Panc1 (cell line): ENCODE measurements around the gene POLR2M. TPM values are rescaled to one million over a fixed set of nuclear protein-coding genes. Genes with fewer than 3 reads are reported as not detected.

Source experiments
- ATAC-seq: fragments of 200-7000 bp; cut with Tn5 transposase; 2 replicates; pipeline ENCODE4 v1.9.1; 2020; ENCODE audit warnings: mild to moderate bottlenecking, moderate library complexity
- BruUV-seq: library from RNA; stranded (reverse); fragments of 400-500 nt; replicated peaks from 2 replicates; lab custom pipeline; 2021; lab: Mats Ljungman, UMichigan
- CTCF ChIA-PET: fragments of 300-600 bp; sonication (Branson Sonifier 250); formaldehyde crosslinking; loops from one replicate; lab custom pipeline; 2022; ENCODE audit warnings: antibody characterized with exemption; lab: Charles Lee
- POLR2A ChIA-PET: fragments of 300-600 bp; sonication (Branson Sonifier 250); formaldehyde crosslinking; loops from one replicate; lab custom pipeline; 2022; ENCODE audit warnings: antibody characterized with exemption; lab: Charles Lee
- DNase-seq: peaks from one replicate; pipeline ENCODE4 v3.0.0-alpha.2; 2010; ENCODE audit warnings: low read depth, low spot score
- H3K27ac ChIP-seq: 2 replicates; pipeline ENCODE4 v1.5.1; 2011; ENCODE audit warnings: mild to moderate bottlenecking, low read length, inconsistent platforms
- H3K27me3 ChIP-seq: fragments of 200-500 bp; sonication (Bioruptor generic); 2 replicates; pipeline ENCODE4 v1.6.0; 2014; ENCODE audit warnings: low read length, inconsistent platforms; ENCODE audit not compliant: control insufficient read depth, insufficient read depth
- H3K36me3 ChIP-seq: fragments of 200-500 bp; sonication (Bioruptor generic); 2 replicates; pipeline ENCODE4 v1.5.1; 2014; ENCODE audit warnings: inconsistent platforms, mild to moderate bottlenecking, low read length, moderate library complexity; ENCODE audit not compliant: control insufficient read depth, insufficient read depth
- H3K4me1 ChIP-seq: 2 replicates; pipeline ENCODE4 v1.5.1; 2011; ENCODE audit warnings: inconsistent platforms, mild to moderate bottlenecking, low read length, moderate library complexity; ENCODE audit not compliant: control insufficient read depth, insufficient read depth
- H3K4me3 ChIP-seq, 2 experiments: 2 replicates each; pipeline ENCODE4 v1.5.1; 2011 to 2012; ENCODE audit warnings: low read depth in 2 of 2, low read length in 2 of 2, mild to moderate bottlenecking in 2 of 2, inconsistent platforms in 1 of 2, moderate library complexity in 1 of 2
- H3K9me3 ChIP-seq: fragments of 200-500 bp; sonication (Bioruptor generic); 2 replicates; pipeline ENCODE4 v1.5.1; 2014; ENCODE audit warnings: low read depth, mild to moderate bottlenecking, inconsistent platforms, low read length, moderate library complexity; ENCODE audit not compliant: control insufficient read depth, insufficient read depth
- POLR2AphosphoS5 ChIP-seq: IDR thresholded peaks from 2 replicates; pipeline ENCODE4 v1.6.1; 2012; ENCODE audit warnings: mild to moderate bottlenecking, low read depth, low read length, moderate library complexity
- SIN3A ChIP-seq: IDR thresholded peaks from 2 replicates; pipeline ENCODE4 v1.6.1; 2012; ENCODE audit warnings: low read depth, mild to moderate bottlenecking, low read length, moderate library complexity, borderline replicate concordance; ENCODE audit not compliant: insufficient read depth
- TCF7L2 ChIP-seq: IDR thresholded peaks from 2 replicates; pipeline ENCODE4 v1.6.1; 2011; ENCODE audit warnings: mild to moderate bottlenecking, low read depth, low read length, inconsistent platforms
- in situ Hi-C: cut with HindIII; loops from 2 replicates; pipeline ENCODE4 v1.10.0; 2016; ENCODE audit warnings: low sequenced_read_pairs, low pct_unique_long_range_greater_than_20kb
- intact Hi-C: fragments of 100-400 bp; cut with micrococcal nuclease; formaldehyde crosslinking; loops from one replicate; pipeline ENCODE4 v1.10.0; 2022; ENCODE audit not compliant: unreplicated experiment
- total RNA-seq: library from RNA; stranded (reverse); gene quantifications from one replicate; pipeline ENCODE4 v1.2.1, GENCODE V29; 2021; ENCODE audit not compliant: unreplicated experiment
- TF ChIP-seq, protein P1 (sequence below): fragments of 450-650 bp; IDR thresholded peaks from 2 replicates; pipeline ENCODE4 v1.5.1; 2017; ENCODE audit warnings: mild to moderate bottlenecking
- TF ChIP-seq, protein P2 (sequence below), 2 experiments: IDR thresholded peaks; 2 replicates each; pipeline ENCODE4 v1.6.1; 2011 to 2012; ENCODE audit warnings: low read depth in 2 of 2, control low read depth in 1 of 2, low read length in 1 of 2, mild to moderate bottlenecking in 1 of 2, moderate library complexity in 1 of 2; ENCODE audit not compliant: insufficient read depth in 1 of 2

The POLR2M gene
- total RNA-seq, 1 experiment from 2014 or later: 76.6 TPM

DNA sequence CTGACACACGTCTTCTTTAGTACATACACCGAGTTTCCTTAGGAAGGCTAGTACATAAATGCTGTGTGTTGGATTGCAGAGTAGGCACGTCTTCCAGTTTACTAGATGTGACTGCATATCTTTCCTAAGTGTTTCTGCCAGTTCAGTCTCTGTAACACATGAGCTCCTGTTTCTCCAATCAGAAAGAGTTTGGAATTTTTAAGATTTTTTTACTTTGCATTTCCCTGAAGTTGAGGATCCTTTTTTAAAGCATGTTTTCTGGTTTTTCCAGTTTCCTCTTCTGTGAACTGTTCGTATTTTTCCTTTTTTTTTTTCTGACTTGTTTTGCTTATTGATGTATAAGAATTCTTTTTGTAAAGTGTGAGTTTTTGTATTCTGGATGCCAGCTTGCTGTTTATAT, 7.5 kb upstream of the POLR2M start:
- in situ Hi-C loops: loop anchor here (25.0 kb wide), 1 partner anchor 163 kb away; no protein-coding TSS in a partner anchor
- POLR2A ChIA-PET: interaction anchor here (0.6 kb wide), 1 partner anchor 14 kb away, joined by 7 read pairs; no protein-coding TSS in a partner anchor
- CTCF ChIA-PET: no interaction called here
- H3K9me3 ChIP-seq: no peaks in the 10 kb centered on the region
- no peak overlapping the region for H3K4me3 ChIP-seq
- TF ChIP-seq TCF7L2 (no peak), SIN3A (no peak), POLR2AphosphoS5 (no peak)
- TF ChIP-seq, protein P1, sequence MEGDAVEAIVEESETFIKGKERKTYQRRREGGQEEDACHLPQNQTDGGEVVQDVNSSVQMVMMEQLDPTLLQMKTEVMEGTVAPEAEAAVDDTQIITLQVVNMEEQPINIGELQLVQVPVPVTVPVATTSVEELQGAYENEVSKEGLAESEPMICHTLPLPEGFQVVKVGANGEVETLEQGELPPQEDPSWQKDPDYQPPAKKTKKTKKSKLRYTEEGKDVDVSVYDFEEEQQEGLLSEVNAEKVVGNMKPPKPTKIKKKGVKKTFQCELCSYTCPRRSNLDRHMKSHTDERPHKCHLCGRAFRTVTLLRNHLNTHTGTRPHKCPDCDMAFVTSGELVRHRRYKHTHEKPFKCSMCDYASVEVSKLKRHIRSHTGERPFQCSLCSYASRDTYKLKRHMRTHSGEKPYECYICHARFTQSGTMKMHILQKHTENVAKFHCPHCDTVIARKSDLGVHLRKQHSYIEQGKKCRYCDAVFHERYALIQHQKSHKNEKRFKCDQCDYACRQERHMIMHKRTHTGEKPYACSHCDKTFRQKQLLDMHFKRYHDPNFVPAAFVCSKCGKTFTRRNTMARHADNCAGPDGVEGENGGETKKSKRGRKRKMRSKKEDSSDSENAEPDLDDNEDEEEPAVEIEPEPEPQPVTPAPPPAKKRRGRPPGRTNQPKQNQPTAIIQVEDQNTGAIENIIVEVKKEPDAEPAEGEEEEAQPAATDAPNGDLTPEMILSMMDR: no peak
- TF ChIP-seq, protein P2, sequence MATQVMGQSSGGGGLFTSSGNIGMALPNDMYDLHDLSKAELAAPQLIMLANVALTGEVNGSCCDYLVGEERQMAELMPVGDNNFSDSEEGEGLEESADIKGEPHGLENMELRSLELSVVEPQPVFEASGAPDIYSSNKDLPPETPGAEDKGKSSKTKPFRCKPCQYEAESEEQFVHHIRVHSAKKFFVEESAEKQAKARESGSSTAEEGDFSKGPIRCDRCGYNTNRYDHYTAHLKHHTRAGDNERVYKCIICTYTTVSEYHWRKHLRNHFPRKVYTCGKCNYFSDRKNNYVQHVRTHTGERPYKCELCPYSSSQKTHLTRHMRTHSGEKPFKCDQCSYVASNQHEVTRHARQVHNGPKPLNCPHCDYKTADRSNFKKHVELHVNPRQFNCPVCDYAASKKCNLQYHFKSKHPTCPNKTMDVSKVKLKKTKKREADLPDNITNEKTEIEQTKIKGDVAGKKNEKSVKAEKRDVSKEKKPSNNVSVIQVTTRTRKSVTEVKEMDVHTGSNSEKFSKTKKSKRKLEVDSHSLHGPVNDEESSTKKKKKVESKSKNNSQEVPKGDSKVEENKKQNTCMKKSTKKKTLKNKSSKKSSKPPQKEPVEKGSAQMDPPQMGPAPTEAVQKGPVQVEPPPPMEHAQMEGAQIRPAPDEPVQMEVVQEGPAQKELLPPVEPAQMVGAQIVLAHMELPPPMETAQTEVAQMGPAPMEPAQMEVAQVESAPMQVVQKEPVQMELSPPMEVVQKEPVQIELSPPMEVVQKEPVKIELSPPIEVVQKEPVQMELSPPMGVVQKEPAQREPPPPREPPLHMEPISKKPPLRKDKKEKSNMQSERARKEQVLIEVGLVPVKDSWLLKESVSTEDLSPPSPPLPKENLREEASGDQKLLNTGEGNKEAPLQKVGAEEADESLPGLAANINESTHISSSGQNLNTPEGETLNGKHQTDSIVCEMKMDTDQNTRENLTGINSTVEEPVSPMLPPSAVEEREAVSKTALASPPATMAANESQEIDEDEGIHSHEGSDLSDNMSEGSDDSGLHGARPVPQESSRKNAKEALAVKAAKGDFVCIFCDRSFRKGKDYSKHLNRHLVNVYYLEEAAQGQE (IDR thresholded peaks at IDR 0.05; ENCODE audit: insufficient read depth in 1 of 2, low read depth in 2 of 2, low read length in 1 of 2): no peak
- no peaks in the 10 kb centered on the region for H3K36me3 ChIP-seq
- H3K27ac ChIP-seq: no peak overlapping the region
- ATAC-seq (no peak), DNase-seq (no peak)
- BruUV-seq: no TSS peak
- H3K27me3 ChIP-seq: peaks cover 5% of the 10 kb centered on the region
- intact Hi-C loops: no loop called here
- H3K4me1 ChIP-seq: no peaks in the 10 kb centered on the region

DNA sequence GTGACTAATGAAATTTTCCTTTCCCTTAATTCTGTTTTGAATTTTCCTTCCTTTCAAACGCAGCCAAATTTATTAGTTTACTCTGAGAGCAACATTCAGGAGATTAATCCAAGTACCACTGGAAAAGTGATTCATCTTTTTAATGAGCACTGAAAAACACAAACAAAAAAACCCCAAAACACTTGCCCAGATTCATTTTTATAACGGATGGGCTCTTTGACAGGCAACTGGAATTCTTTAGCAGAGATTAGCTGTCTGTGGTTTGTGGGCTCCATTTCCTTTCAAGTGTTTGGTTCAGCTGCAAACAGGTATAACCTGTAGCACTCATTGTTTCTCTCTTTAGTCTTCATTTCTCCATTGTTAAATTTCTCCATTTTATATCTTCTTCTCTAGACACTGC, 3.1 kb upstream of the POLR2M start:
- in situ Hi-C loops: no loop called here
- DNase-seq: no peak
- Histone ChIP-seq H3K4me3 (no peak overlapping the region), H3K4me1 (peaks cover 13% of the 10 kb centered on the region), H3K36me3 (peaks cover 7% of the 10 kb centered on the region), H3K27me3 (peaks cover 5% of the 10 kb centered on the region; the same call in 1 of the 2 replicates), H3K27ac (no peak overlapping the region), H3K9me3 (0 out of 2 replicates have a peak, but pooled peaks cover 3% of the 10 kb centered on the region)
- no TSS peak for BruUV-seq
- CTCF ChIA-PET: no interaction called here
- ATAC-seq: no peak
- POLR2A ChIA-PET: no interaction called here
- TF ChIP-seq, protein P2 (IDR thresholded peaks at IDR 0.05; ENCODE audit: insufficient read depth in 1 of 2, low read depth in 2 of 2, low read length in 1 of 2): no peak
- TF ChIP-seq SIN3A (no peak), TCF7L2 (no peak), POLR2AphosphoS5 (no peak)
- TF ChIP-seq, protein P1: no peak
- intact Hi-C loops: no loop called here
